IPS DF 4.7 (cell line): ENCODE results near the gene ZMYND11.

Experiments used
- DNase-seq: peaks from one replicate; pipeline ENCODE4 v3.0.0-alpha.2; 2013; ENCODE audit warnings: low spot score; ENCODE audit errors: extremely low read depth

Gene ZMYND11

DNA sequence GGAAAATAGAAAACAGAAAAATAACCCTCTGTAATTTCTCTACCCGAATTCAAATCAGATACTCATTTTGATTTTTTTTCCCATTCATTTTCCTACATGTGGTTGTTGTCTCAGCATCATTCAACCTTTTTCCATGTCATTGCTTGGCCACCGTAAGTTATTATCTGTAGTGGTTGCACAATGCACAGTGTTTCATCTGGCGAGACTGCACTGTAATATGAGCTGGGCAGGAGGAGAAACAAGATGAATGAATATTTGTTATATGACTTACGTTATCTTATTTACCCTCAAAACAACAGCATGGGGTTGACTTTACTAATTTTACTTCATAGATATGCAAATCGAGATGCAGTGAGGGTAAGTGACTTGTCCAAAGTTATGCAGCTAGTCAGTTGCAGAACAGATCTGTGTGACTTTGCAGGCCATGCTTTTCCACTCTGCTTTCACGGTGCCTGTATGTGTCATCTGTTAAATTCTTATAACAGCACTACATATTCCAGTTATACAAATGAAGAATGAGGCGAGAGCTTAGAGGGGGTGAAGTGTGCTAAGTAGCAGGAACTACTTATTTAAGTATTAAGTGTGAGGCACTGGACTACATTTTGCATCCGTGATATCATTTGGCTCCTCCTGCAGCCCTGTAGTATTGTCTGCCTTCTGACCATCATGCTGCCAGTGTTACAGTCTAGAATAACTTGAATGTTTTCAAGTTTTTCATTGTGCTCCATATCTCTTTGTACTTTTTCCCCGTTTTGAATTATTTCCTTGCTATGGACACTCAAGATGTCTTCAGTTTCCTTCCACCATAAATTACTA, 56.7 kb downstream of the ZMYND11 start:
- no peak for DNase-seq

DNA sequence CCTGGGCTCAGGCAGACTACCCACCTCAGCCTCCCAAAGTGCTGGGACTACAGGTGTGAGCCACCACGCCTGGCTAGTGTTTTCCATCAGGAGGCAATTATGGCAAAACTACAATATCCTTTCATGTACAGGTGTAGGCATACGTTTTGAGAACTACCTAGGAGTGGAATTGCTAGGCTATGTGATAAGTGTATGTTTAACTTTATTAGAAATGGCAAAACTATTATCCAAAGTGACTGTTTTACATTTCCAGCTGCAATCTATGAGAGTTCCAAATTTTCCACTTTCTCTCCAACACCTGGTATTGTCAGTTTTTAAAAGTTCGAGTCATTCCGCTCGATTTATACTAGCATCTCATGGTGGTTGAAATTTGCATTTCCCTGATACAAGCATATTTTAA, 59.0 kb downstream of the ZMYND11 start:
- no peak for DNase-seq

DNA sequence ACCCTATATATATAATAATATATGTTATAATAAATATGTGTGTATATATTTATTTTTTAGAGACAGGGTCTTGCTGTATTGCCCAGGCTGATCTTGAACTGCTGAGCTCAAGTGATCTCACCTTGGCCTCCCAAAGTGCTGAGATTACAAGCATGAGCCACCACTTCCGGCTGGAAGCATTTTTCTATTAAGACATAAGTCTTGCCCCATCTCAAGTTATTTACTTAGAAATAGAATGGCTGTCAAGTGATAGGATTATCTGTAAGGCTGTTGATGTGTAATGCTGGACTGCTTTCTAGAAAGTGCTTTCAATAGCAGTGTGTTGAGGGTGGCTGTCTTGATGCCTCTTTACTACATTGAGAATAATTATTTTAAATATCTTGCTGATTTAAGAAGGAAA, 65.2 kb downstream of the ZMYND11 start:
- no peak for DNase-seq

DNA sequence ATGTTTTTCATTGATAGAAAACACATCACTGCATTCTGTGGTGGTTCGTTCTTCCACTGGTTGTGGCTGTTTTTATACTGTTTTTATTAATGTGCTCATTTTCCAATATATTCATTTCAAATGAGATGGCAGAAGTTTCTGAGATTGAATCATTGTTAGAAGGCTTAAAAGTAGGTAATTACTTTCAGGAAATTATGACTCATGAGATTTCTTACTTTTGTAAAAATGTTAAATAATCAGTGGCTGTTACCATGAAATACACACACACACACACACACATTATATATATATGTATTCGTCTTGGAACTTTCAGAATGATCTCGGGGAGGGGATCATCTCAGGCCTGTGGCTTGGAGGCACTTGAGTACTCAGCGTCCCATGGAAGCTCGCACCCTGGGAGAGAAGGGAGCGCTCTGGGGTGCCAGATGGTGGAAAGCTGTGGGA, 66.1 kb downstream of the ZMYND11 start:
- no peak for DNase-seq

DNA sequence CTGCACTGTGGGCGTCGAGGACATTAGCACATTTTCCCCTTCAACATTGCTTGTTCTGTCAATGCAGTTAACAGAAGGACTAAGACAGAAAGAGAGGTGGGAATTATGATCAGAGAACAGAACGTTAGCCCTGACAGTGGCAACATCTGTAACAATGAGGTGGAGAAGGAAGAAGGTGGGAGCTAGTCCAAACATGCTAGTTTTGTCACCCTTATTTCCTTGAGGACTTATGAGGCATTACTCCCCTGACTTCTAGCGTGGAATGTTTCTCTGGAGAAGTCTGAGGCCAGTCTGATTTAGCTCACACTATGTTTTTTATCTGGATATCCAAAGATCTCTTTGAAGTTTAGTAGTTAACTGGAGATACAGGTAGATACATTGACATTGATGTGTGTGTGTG, 73.4 kb downstream of the ZMYND11 start:
- DNase-seq: no peak

DNA sequence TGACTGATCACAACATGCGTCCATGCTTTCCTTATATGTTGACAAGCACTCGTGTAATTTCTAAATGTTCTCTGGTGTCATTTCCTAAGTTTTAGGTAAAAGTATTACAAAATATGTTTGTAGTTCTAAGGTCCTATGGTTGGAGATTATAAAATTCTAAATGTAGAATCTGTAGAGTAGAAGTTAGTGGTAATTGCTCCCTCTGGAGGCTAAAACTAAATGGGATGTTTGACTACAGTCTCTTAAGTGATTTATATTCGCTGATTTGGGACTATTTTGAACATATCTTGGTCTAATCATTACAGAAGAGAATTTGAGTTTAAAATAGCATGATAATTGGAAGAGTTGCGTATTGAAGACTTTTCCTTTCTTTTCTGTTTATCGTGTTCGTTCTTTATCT, 74.1 kb downstream of the ZMYND11 start:
- no peak for DNase-seq

DNA sequence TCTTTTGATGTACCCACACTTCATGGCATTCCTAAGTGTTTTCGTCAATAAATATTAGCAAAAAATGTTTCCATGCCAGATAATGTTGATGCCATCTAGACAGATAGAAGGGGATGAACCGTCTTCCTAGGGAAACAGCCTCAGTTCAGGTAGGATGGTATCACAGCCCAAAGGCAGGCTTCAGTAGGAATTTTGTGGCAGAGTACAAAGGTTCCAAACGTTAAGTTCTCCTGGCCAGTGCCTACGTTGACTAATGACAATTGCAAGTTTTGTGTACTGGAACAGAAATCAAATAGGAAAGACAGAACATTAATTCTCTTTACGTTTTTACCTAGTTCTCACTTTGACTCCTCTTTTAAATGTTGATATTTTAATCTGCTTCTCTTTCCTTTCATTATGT, 75.0 kb downstream of the ZMYND11 start:
- no peak for DNase-seq

DNA sequence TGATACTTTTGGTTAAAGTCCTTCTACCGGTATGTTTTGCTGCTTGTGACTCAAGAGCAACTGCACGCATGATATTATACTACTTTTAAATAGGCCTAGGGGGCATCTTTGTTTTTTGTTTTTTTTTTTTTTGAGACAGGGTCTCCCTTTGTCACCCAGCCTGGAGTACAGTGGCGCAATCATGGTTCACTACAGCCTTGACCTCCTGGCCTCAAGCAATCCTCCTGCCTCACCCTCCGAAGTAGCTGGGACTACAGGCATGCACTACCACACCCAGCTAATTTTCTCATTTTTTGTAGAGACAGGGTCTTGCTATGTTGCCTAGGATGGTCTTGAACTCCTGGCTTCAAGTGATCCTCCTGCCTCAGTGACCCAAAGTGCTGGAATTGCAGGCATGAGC, 80.2 kb downstream of the ZMYND11 start:
- no peak for DNase-seq

DNA sequence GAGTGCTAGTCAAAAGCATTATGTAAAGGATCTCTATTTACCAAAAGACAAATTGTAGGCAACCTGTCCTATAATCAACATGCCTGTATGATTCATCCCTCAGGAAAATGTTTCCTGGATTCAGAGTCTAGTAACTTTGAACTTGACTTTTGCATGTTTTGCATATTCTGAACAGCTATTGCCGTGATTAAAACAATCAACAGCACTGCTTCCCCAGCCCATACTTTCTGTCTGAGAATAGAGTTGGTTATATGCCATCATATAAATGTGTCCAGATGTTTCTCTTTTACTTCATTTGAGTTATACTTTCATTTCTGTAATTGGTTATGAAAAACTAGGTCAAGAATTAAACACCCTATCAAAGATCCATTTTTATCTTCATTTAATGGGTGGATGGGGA, 83.5 kb downstream of the ZMYND11 start:
- DNase-seq: no peak

DNA sequence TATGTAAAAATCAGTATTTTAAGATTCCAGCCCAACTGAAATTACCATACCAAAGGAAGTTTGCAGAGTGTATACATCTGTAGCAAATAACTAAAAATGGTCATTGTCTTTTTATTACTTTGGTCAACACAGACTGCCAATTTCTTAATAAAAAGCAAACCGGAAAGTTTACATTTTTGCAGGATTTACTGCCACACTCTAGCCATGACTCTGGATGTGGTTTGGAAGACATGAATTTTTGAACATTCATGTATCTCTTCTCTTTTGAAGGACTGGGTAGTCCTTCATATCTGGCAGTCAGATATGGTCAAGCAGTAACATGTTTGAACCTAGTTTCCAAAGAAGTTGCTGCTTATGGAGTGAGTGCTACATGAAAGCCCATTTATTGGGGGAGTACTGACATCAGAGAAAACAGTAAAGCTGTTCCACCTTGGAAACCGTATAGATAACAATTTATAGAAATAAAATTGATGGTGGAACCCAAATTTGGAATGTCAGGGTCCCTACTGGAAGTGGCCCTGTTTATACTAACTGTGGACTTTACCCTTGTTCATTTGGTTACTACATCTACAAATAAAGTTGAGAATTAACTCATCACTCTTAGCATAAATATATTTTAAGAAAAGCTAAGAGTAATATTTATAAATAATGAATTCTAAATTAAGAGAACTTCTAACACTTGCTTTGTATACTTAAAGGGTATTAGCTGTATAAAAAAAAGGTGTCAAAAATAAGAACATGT, 84.6 kb downstream of the ZMYND11 start:
- no peak for DNase-seq

DNA sequence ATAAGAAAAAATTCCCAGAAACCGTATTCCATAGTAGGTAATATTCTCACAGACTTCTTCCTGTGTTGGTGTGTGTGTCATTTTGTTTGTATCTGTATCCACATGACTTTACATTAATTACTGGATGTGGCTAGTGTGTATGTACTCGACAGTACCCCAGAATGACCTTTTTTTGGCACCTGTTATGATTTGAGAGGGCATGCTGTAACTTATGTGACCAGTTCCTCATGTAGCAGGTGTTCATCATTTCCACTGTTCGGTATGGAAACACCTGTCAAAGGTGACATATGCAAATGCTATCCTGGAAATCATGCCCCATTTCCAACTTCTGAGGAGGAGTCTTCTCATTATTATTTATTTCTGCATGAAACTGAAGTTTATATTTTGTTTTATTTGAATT, 89.3 kb downstream of the ZMYND11 start:
- no peak for DNase-seq

DNA sequence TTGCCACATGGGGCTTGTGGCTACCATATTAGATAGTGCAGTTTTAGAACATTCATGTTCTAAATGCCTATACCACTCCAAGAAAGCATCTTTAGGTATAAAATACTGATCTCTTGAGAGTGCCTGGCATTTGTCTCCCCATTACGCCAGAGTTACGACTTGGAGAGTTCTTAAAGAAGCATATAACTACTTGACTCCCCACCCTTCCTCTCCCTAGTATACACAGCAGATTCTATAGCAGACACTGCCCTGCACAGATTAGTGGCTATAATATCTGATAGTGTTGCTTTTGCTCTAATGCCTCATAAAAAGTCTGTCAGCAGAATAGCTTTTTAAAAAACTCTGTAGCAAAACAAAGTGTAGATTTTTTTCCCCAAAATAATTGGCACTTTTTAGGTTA, 90.8 kb downstream of the ZMYND11 start:
- DNase-seq: no peak

DNA sequence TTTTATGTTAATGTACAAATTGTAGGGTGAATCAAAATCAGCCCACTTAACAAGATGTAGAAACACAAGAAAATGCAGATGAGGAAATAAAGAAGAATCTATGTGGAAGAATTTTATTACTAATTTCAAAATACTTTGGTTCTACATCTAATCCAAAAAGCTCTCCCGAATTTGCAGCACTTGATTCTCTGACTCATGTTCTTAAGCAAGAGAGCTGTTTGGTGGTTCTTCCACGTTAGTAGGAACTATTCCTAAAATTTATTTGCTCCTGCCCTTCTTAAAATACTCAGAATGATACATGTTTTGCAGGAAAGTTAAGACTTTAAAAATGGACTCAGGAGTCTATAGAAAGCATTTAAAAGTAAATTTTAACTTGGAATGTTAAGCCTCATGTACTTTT, 91.8 kb downstream of the ZMYND11 start:
- no peak for DNase-seq

DNA sequence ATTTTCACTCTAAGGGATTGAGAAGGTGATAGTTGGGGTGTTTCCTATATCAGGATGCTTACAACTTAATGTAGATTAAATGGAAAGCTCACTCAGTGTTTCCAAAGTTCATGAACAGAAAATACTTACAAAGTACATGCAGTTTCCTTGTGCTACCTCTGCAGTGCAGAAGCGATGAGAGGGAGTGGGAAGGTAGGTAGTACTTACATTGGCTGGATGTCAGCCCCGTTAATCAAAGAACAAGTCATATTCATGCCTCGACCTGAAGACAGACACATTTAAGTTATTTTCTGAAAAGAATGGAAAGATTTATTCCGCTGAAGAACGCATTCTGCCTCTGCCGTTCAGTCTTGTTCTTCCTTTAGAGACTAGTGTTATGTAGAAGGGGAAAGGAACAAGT, 93.1 kb downstream of the ZMYND11 start:
- no peak for DNase-seq

DNA sequence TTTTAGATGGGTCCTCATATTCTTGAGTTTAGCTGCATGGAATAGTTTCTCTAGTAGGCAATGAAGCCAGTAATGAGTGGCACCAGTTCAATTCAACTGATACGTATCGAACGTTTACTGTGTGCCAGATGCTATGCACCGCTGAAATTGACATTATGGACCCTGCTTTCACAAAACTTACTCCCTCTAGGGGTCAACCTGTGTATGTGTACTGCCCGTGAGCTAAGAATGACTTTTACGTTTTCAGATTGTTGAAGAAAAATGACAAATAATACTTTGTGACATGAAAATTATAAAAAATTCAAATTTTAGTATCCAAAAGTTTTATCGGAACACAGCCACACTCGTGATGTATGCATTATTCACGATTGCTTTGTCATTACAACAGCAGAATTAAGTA, 95.5 kb downstream of the ZMYND11 start:
- DNase-seq: no peak

DNA sequence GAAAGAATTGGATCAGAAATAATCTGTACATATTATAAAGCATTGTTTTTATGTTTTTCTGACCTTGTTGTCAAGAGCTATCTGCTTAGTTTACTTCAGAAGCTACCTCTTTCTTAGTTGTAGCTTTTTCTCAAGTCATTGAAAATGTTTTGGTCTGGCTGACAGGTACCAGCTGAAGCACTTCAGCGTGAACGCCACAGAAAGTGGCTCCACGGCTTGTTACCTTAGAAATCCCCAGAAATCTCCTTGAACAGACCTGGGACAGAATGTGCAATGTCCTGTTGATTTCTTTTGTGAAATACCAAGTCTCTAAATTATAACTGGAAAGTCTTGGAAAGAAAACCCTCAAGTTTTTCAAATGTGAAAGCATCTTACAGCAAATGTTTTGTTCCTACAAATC, 96.8 kb downstream of the ZMYND11 start:
- no peak for DNase-seq

DNA sequence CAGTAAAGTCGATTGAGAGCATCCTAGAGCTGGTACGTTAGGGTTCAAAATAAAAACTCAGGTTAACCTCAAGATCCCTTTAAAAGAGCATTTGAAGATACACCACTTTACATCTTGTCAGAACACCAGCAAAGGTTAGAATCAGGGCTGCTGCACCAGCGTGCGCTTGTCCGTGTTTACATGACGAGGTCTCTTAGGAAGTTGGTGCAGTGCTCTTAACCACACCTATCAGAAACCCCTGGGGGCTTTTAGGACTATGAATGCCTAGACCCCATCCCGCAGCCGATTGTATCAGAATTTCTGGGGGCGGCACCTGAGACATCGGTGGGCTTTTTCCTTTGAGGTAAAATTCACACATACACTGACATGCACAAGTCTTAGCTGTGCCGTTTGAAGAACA, 97.6 kb downstream of the ZMYND11 start:
- no peak for DNase-seq

DNA sequence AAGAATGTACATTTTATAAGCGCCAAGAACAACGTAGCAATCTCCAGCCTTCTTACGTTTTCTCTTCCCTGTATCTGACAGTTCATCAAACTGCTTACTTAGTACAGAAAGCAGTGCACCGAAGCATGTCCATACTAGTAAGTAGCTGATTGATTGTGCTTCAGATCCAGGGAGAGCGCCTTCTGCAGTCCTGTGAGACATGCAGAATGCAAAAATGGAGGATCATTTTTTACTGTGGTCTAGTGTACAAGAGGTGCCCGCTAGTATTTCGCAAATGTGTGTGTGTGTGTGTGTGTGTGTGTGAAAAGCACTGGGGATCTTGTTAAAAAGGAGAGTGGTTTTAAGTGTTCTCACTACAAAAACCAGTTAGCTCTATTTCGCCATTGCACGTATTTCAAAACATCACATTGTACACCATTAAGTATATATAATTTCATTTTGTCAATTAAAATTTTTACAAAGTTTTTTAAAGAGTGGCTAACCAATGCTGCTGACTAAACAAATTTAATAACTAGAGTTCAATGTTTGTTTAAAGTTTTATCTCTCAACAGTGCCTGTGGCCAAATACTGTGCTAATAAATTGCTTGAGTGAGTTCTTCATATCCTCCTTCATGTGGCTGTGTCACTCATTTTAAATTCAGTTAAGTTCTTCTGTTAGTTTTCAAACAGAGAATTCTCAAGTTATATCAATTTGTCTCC, 99.6 kb downstream of the ZMYND11 start:
- no peak for DNase-seq

DNA sequence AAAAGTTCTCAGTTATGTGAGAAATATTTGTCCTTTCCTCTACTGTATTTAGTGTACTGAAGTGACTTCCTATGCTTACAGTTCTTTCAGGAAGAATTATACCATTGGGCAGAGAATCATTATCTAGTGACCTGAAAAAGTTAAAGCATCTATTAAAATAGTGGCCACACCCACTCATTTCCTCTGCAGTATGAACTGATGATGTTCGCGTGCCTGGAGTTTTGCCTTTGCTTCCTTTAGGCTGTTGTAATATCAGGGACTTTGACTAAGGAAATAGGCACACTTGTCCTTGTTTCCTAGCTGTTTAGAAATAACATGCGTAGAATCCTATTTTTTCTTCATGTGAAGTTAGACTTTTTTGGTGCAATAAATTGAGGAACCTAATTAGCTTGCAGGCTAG, 100.7 kb downstream of the ZMYND11 start:
- no peak for DNase-seq

DNA sequence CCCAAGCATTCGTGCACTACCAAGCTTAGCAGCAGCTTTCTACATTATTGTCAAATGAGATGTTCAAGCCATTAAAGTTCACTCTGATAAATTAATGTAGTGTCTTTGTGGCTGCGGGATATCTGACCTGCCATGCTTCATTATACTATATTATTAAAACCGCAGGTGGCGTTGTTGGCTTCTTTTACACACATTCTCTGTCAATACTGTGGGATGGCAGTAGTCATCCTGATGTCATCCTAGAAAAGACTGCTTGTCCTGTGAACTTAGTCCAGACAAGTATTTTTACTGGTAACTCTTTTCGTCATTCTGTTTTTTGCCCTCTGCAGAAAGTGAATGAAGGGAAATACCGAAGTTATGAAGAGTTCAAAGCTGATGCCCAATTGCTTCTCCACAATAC, 103.9 kb downstream of the ZMYND11 start:
- no peak for DNase-seq

DNA sequence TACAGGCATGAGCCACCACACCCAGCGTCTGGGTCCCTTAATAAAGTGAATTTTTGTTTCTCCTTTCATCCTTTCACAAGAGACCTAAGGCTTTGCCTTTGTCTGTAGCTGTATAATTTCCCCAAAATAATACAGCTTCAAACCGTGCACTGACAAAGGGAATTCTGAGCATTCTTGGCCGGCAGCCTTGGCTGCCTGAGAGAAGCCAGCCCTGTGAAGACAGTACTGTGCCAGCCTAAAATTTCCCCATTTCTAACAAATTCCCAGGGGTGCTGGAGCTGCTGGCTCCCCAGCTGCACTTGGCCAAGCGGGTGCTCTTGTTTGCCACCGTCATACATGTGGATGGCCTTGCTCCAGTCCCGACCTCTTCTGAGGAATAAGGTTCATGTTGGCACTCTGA, 106.2 kb downstream of the ZMYND11 start:
- DNase-seq: no peak

DNA sequence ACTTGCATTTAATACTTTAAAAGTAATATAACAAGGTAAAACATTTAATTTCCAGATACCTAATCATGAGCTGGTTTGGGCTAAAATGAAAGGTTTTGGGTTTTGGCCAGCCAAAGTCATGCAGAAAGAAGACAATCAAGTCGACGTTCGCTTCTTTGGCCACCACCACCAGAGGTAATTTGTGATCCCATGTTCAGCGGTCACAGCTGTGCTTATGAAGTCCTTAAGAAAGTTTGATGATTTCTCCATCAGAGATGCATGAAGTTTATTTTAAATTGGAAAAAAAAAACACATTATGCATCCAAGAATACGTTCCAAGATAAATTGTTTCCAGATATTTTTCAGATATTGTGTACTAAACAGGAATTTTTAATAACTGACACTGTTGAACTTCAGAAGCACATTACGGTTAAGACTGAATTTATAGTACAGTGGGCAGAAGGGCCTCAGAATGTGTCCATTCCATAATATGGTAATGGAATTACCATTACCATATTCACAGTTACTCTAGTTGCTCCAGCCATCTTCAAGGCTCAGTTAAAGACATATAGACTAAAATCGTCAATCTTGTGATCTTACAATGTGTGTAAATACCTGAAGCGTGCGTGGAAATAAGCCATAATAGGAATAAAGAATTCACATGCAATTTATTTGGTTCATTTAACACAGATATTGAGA, 106.8 kb downstream of the ZMYND11 start:
- no peak for DNase-seq
